GM23338 (cell line): ENCODE results near the gene SLC29A2. TPM values are rescaled to one million over a fixed set of nuclear protein-coding genes. Genes with fewer than 3 reads are reported as not detected.
"Not testable (repeated sequence)": the region's sequence is repeated elsewhere in the genome, so short reads cannot be mapped to it uniquely, and the experiment has no call there.

Experiments
- ATAC-seq: fragments of 200-7000 bp; cut with Tn5 transposase; 3 replicates; pipeline ENCODE4 v1.9.1; 2020
- DNase-seq: peaks from one replicate; pipeline ENCODE4 v3.0.0-alpha.2; 2015; ENCODE audit warnings: low spot score
- H2AFZ ChIP-seq: fragments of 200-600 bp; sonication (generic); 2 replicates; pipeline ENCODE4 v1.8.0; 2016; ENCODE audit warnings: antibody characterized with exemption, mild to moderate bottlenecking, moderate library complexity
- H3F3A ChIP-seq: fragments of 200-600 bp; sonication (generic); replicated peaks from 2 replicates; pipeline ENCODE4 v1.8.0; 2017; ENCODE audit warnings: antibody characterized with exemption, mixed run types, low read depth
- H3K27ac ChIP-seq: fragments of 200-600 bp; sonication (generic); 2 replicates; pipeline ENCODE4 v1.6.1; 2016; ENCODE audit warnings: low read depth
- H3K27me3 ChIP-seq: fragments of 200-600 bp; sonication (generic); 2 replicates; pipeline ENCODE4 v1.8.0; 2016; ENCODE audit warnings: mild to moderate bottlenecking, mixed run types, moderate library complexity; ENCODE audit not compliant: insufficient read depth
- H3K36me3 ChIP-seq: fragments of 200-600 bp; sonication (generic); 2 replicates; pipeline ENCODE4 v1.8.0; 2016; ENCODE audit warnings: mild to moderate bottlenecking; ENCODE audit not compliant: insufficient read depth
- H3K4me1 ChIP-seq: fragments of 200-600 bp; sonication (generic); 2 replicates; pipeline ENCODE4 v1.8.0; 2016; ENCODE audit warnings: mild to moderate bottlenecking, moderate library complexity; ENCODE audit not compliant: insufficient read depth
- H3K4me2 ChIP-seq: fragments of 200-600 bp; sonication (generic); 2 replicates; pipeline ENCODE4 v1.7.1; 2017; ENCODE audit warnings: mixed run types
- H3K4me3 ChIP-seq: fragments of 200-600 bp; sonication (generic); 2 replicates; pipeline ENCODE4 v1.6.1; 2016; ENCODE audit warnings: mixed run types
- H3K79me2 ChIP-seq: fragments of 200-600 bp; sonication (generic); replicated peaks from 2 replicates; pipeline ENCODE4 v1.8.0; 2017; ENCODE audit warnings: mild to moderate bottlenecking; ENCODE audit not compliant: insufficient read depth
- H3K9me2 ChIP-seq: fragments of 200-600 bp; sonication (generic); 2 replicates; pipeline ENCODE4 v1.8.0; 2017; ENCODE audit not compliant: insufficient read depth
- H4K20me1 ChIP-seq: fragments of 200-600 bp; sonication (generic); replicated peaks from 2 replicates; pipeline ENCODE4 v1.8.0; 2017; ENCODE audit warnings: mild to moderate bottlenecking; ENCODE audit not compliant: insufficient read depth
- H3K27ac Mint-ChIP-seq: 2 replicates; pipeline ENCODE4 v1.8.0; 2020; ENCODE audit warnings: inconsistent platforms, mild to moderate bottlenecking, moderate library complexity, mixed read lengths
- H3K27me3 Mint-ChIP-seq: 3 replicates; pipeline ENCODE4 v1.8.0; 2022; ENCODE audit warnings: low read depth, mild to moderate bottlenecking, moderate library complexity, mixed read lengths, inconsistent platforms; ENCODE audit not compliant: insufficient read depth, poor library complexity
- H3K36me3 Mint-ChIP-seq: 3 replicates; pipeline ENCODE4 v1.8.0; 2021; ENCODE audit warnings: low read depth, mild to moderate bottlenecking, inconsistent platforms, moderate library complexity, mixed read lengths
- H3K4me1 Mint-ChIP-seq: 3 replicates; pipeline ENCODE4 v1.8.0; 2020; ENCODE audit warnings: mild to moderate bottlenecking, inconsistent platforms, mixed read lengths
- H3K4me3 Mint-ChIP-seq: 3 replicates; pipeline ENCODE4 v1.8.0; 2021; ENCODE audit warnings: moderate library complexity, mild to moderate bottlenecking, inconsistent platforms, mixed read lengths
- H3K9me3 Mint-ChIP-seq: 3 replicates; pipeline ENCODE4 v1.8.0; 2020; ENCODE audit warnings: moderate library complexity, mild to moderate bottlenecking, inconsistent platforms, mixed read lengths
- CREB1 ChIP-seq: fragments of 250-450 bp; sonication (Bioruptor Pico); IDR thresholded peaks from 2 replicates; pipeline ENCODE4 v1.5.0; 2020; ENCODE audit warnings: low read depth, mild to moderate bottlenecking, moderate library complexity
- CTCF ChIP-seq, 2 experiments: fragments of 200-600 bp in 1 of 2; sonication (generic) in 1 of 2; conservative IDR thresholded peaks; 2 replicates each; pipeline versions ENCODE4 v1.5.1 to v1.6.1; 2016 to 2017; ENCODE audit warnings: antibody characterized with exemption in 2 of 2, low read depth in 2 of 2, mild to moderate bottlenecking in 2 of 2, moderate library complexity in 1 of 2
- EZH2 ChIP-seq: fragments of 200-600 bp; sonication (generic); IDR thresholded peaks from one replicate; pipeline ENCODE4 v1.8.0; 2017; ENCODE audit warnings: antibody characterized with exemption, mild to moderate bottlenecking, low read depth; ENCODE audit not compliant: unreplicated experiment
- EZH2phosphoT487 ChIP-seq: fragments of 200-600 bp; sonication (generic); IDR thresholded peaks from one replicate; pipeline ENCODE4 v1.8.1; 2018; ENCODE audit warnings: antibody characterized with exemption; ENCODE audit not compliant: unreplicated experiment
- JUNB ChIP-seq: IDR thresholded peaks from one replicate; pipeline ENCODE4 v1.6.1; 2016; ENCODE audit warnings: antibody characterized with exemption; ENCODE audit not compliant: unreplicated experiment
- NANOG ChIP-seq: IDR thresholded peaks from 2 replicates; pipeline ENCODE4 v1.6.1; 2016; ENCODE audit warnings: antibody characterized with exemption, borderline replicate concordance
- POLR2AphosphoS5 ChIP-seq: IDR thresholded peaks from 2 replicates; pipeline ENCODE4 v1.6.1; 2016; ENCODE audit warnings: antibody characterized with exemption, low read depth
- STAT1 ChIP-seq: IDR thresholded peaks from one replicate; pipeline ENCODE4 v1.6.1; 2016; ENCODE audit warnings: antibody characterized with exemption; ENCODE audit not compliant: unreplicated experiment
- ZNF114 ChIP-seq: fragments of 250-450 bp; sonication (Bioruptor Pico); IDR thresholded peaks from 2 replicates; pipeline ENCODE4 v1.5.0; 2020; ENCODE audit warnings: mild to moderate bottlenecking, moderate library complexity
- ZNF331 ChIP-seq: fragments of 250-450 bp; sonication (Bioruptor Pico); IDR thresholded peaks from 2 replicates; pipeline ENCODE4 v1.5.0; 2020; ENCODE audit warnings: low read depth, mild to moderate bottlenecking, moderate library complexity
- polyA plus RNA-seq: library from polyadenylated mRNA; unstranded; fragments of >200 nt; fragmentation: Nextera tagmentation; extraction: Ambion mirVana; gene quantifications from 2 replicates; pipeline ENCODE4 v1.2.1, GENCODE V29; 2016
- total RNA-seq: library from RNA; depleted of rRNA; stranded (reverse); fragments of >200 nt; shearing (Covaris generic); gene quantifications from 2 replicates; pipeline ENCODE4 v1.2.3, GENCODE V29; 2014
- TF ChIP-seq, protein P1 (sequence below): IDR thresholded peaks from one replicate; pipeline ENCODE4 v1.6.1; 2018; ENCODE audit warnings: antibody characterized with exemption; ENCODE audit not compliant: unreplicated experiment

Gene SLC29A2
- total and polyA plus RNA-seq, 2 experiments from 2014 or later, result 26.0 to 31.1 TPM

DNA sequence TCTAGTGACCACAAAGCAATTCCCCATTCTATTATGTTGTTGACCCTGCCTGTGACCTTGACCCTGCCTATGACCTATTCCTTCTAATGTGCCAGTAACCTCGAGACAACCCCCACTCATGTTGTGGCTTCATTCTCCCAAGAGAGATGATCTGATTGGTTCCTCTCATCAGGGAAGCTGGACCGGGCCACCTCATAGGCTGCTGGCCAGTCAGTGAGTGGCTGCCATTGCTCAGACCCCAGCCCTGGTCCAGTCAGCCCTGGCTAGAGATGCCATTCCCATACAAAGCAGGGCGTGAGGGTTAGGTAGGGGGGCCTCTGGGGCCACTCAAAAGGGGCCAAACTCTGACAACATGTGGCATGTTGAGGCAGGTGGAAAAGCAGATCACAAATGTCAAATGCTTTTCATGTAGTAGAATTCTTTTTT is 11.9 kb downstream of the SLC29A2 start:
- no peak overlapping the region for H2AFZ ChIP-seq
- H3K9me2 ChIP-seq, result no peaks in the 10 kb centered on the region
- H3K4me3 ChIP-seq, result no peak overlapping the region
- peaks cover 8% of the 10 kb centered on the region for H4K20me1 ChIP-seq
- Mint-ChIP-seq H3K4me1 (peaks cover 7% of the 10 kb centered on the region), H3K36me3 (peaks cover 34% of the 10 kb centered on the region), H3K27me3 (peaks cover 22% of the 10 kb centered on the region), H3K9me3 (no peaks in the 10 kb centered on the region; the same call in 2 of the 3 replicates), H3K27ac (peak overlapping the region; percentile 83; the same call in 1 of the 2 replicates), H3K4me3 (no peak overlapping the region)
- peaks cover 6% of the 10 kb centered on the region; the same call in 1 of the 2 replicates for H3K4me1 ChIP-seq
- peaks cover 31% of the 10 kb centered on the region; the same call in 1 of the 2 replicates for H3F3A ChIP-seq
- peaks cover 5% of the 10 kb centered on the region; the same call in 1 of the 2 replicates for H3K36me3 ChIP-seq
- H3K4me2 ChIP-seq, result no peak overlapping the region
- DNase-seq, result peak; percentile 57
- H3K27ac ChIP-seq, result peak overlapping the region; percentile 57; the same call in 1 of the 2 replicates
- ATAC-seq, result peak; percentile 61
- H3K27me3 ChIP-seq, result no peaks in the 10 kb centered on the region
- H3K79me2 ChIP-seq, result no peaks in the 10 kb centered on the region
- no peak for TF ChIP-seq ZNF114 (CRISPR knock-in tag)
- TF ChIP-seq EZH2, result no peak
- TF ChIP-seq POLR2AphosphoS5, result peak; percentile 35; the same call in 1 of the 2 replicates
- TF ChIP-seq CREB1, result 0 out of 2 replicates have a peak, but pooled peaks have one; percentile 4
- TF ChIP-seq ZNF331 (CRISPR knock-in tag), result no peak

GRCh38 chr11:66350560-66351235 is 20.9 kb downstream of the SLC29A2 start:
- peaks cover 13% of the 10 kb centered on the region for H3K36me3 Mint-ChIP-seq
- H4K20me1 ChIP-seq, H3K79me2 ChIP-seq, H3K9me3 Mint-ChIP-seq, DNase-seq, H3K4me2 ChIP-seq, H3K27me3 ChIP-seq, ATAC-seq, H3K27ac Mint-ChIP-seq, H3K27ac ChIP-seq, H3K4me1 ChIP-seq, H3K4me3 ChIP-seq, H3K4me3 Mint-ChIP-seq, H3K9me2 ChIP-seq, H2AFZ ChIP-seq, H3K36me3 ChIP-seq: not testable (repeated sequence)
- peaks cover 14% of the 10 kb centered on the region for H3F3A ChIP-seq
- H3K27me3 Mint-ChIP-seq, result peaks cover 18% of the 10 kb centered on the region
- H3K4me1 Mint-ChIP-seq, result peaks cover 11% of the 10 kb centered on the region

GRCh38 chr11:66349084-66349386 is 22.5 kb downstream of the SLC29A2 start:
- peaks cover 25% of the 10 kb centered on the region for H3F3A ChIP-seq
- no peaks in the 10 kb centered on the region; the same call in 1 of the 2 replicates for H3K36me3 ChIP-seq
- 0 out of 2 replicates have a peak, but pooled peaks cover 3% of the 10 kb centered on the region for H4K20me1 ChIP-seq
- H3K4me3 ChIP-seq, result peak overlapping the region; percentile 82
- DNase-seq (no peak), ATAC-seq (no peak)
- peaks cover 8% of the 10 kb centered on the region; the same call in 1 of the 2 replicates for H3K27me3 ChIP-seq
- Mint-ChIP-seq H3K9me3 (peaks cover 5% of the 10 kb centered on the region; the same call in 2 of the 3 replicates), H3K27ac (no peak overlapping the region), H3K36me3 (peaks cover 13% of the 10 kb centered on the region), H3K4me3 (peak overlapping the region; percentile 92; the same call in 1 of the 3 replicates), H3K4me1 (peaks cover 20% of the 10 kb centered on the region), H3K27me3 (peaks cover 25% of the 10 kb centered on the region)
- no peak overlapping the region for H2AFZ ChIP-seq
- peaks cover 12% of the 10 kb centered on the region for H3K4me1 ChIP-seq
- H3K79me2 ChIP-seq, result peaks cover 6% of the 10 kb centered on the region
- H3K27ac ChIP-seq, result no peak overlapping the region
- peak overlapping the region; percentile 82 for H3K4me2 ChIP-seq
- no peaks in the 10 kb centered on the region for H3K9me2 ChIP-seq
- no peak for TF ChIP-seq CREB1
- TF ChIP-seq, protein P1, sequence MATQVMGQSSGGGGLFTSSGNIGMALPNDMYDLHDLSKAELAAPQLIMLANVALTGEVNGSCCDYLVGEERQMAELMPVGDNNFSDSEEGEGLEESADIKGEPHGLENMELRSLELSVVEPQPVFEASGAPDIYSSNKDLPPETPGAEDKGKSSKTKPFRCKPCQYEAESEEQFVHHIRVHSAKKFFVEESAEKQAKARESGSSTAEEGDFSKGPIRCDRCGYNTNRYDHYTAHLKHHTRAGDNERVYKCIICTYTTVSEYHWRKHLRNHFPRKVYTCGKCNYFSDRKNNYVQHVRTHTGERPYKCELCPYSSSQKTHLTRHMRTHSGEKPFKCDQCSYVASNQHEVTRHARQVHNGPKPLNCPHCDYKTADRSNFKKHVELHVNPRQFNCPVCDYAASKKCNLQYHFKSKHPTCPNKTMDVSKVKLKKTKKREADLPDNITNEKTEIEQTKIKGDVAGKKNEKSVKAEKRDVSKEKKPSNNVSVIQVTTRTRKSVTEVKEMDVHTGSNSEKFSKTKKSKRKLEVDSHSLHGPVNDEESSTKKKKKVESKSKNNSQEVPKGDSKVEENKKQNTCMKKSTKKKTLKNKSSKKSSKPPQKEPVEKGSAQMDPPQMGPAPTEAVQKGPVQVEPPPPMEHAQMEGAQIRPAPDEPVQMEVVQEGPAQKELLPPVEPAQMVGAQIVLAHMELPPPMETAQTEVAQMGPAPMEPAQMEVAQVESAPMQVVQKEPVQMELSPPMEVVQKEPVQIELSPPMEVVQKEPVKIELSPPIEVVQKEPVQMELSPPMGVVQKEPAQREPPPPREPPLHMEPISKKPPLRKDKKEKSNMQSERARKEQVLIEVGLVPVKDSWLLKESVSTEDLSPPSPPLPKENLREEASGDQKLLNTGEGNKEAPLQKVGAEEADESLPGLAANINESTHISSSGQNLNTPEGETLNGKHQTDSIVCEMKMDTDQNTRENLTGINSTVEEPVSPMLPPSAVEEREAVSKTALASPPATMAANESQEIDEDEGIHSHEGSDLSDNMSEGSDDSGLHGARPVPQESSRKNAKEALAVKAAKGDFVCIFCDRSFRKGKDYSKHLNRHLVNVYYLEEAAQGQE, result no peak
- no peak for TF ChIP-seq JUNB
- no peak for TF ChIP-seq CTCF (conservative IDR thresholded peaks at IDR 0.05; ENCODE audit: low read depth in 2 of 2)
- TF ChIP-seq NANOG, result no peak
- no peak for TF ChIP-seq EZH2phosphoT487
- no peak for TF ChIP-seq POLR2AphosphoS5
- TF ChIP-seq ZNF114 (CRISPR knock-in tag), result no peak
- no peak for TF ChIP-seq STAT1
- no peak for TF ChIP-seq EZH2
- no peak for TF ChIP-seq ZNF331 (CRISPR knock-in tag)
